Fibroblast of the aortic adventitia (primary cell): ENCODE data around the gene CIDEA. TPM values are rescaled to one million over a fixed set of nuclear protein-coding genes. Genes with fewer than 3 reads are reported as not detected.

Source experiments
- DNase-seq: peaks from one replicate; pipeline ENCODE4 v3.0.0-alpha.2; 2010; ENCODE audit warnings: low read depth
- H3K4me3 ChIP-seq: 2 replicates; pipeline ENCODE4 v1.5.1; 2011; ENCODE audit warnings: low read depth, mild to moderate bottlenecking, control low read depth, low read length, moderate library complexity
- CTCF ChIP-seq: IDR thresholded peaks from 2 replicates; pipeline ENCODE4 v1.5.1; 2011; ENCODE audit warnings: mild to moderate bottlenecking, low read length, control low read depth, inconsistent platforms; ENCODE audit not compliant: insufficient read depth
- total RNA-seq: library from RNA; depleted of rRNA; stranded (reverse); fragments of >200 nt; gene quantifications from 2 replicates; pipeline ENCODE4 v1.2.3, GENCODE V29; 2012; ENCODE audit warnings: low replicate concordance

CIDEA gene
- total RNA-seq, 1 donor, result not detected

GRCh38 chr18:12310762-12311161 lies 56.6 kb downstream of the CIDEA start:
- DNase-seq, result no peak
- peak overlapping the region; percentile 3 for H3K4me3 ChIP-seq

GRCh38 chr18:12312976-12313375 lies 58.8 kb downstream of the CIDEA start:
- no peak for TF ChIP-seq CTCF
- DNase-seq, result peak; percentile 75
- H3K4me3 ChIP-seq, result no peak overlapping the region

More at GRCh38 chr18:12310762-12311161, 56.6 kb downstream of the CIDEA start:
- TF ChIP-seq CTCF, result no peak

- H3K4me3 ChIP-seq, result no peak overlapping the region
- DNase-seq, result no peak
- no peak for TF ChIP-seq CTCF
Measured at GRCh38 chr18:12313530-12314245, 59.5 kb downstream of the CIDEA start.

GRCh38 chr18:12314591-12315305 lies 60.6 kb downstream of the CIDEA start:
- no peak overlapping the region for H3K4me3 ChIP-seq
- TF ChIP-seq CTCF, result no peak
- no peak for DNase-seq

GRCh38 chr18:12315490-12315889 lies 61.3 kb downstream of the CIDEA start:
- DNase-seq, result peak; percentile 91
- no peak overlapping the region for H3K4me3 ChIP-seq
- no peak for TF ChIP-seq CTCF

- no peak for TF ChIP-seq CTCF
- H3K4me3 ChIP-seq, result no peak overlapping the region
- peak; percentile 74 for DNase-seq
Measured at GRCh38 chr18:12315911-12316310, 61.8 kb downstream of the CIDEA start.
